SK-N-SH treated with all-trans-retinoic acid at 6 μM for 48 hours (cell line): ENCODE measurements around the gene CNPPD1.

Source experiments
- ATAC-seq: fragments of 200-7000 bp; cut with Tn5 transposase; 3 replicates; pipeline ENCODE4 v1.9.1; 2020; ENCODE audit warnings: mild to moderate bottlenecking, moderate library complexity
- ARNTL ChIP-seq: fragments of 450-650 bp; formaldehyde crosslinking; IDR thresholded peaks from 2 replicates; pipeline ENCODE4 v1.5.0; 2020; ENCODE audit warnings: low read depth, mild to moderate bottlenecking, moderate library complexity, borderline replicate concordance
- BACH2 ChIP-seq: fragments of 250-450 bp; sonication (Bioruptor Pico); IDR thresholded peaks from 2 replicates; pipeline ENCODE4 v1.9.0; 2021; ENCODE audit warnings: mild to moderate bottlenecking, borderline replicate concordance
- CSDC2 ChIP-seq: fragments of 250-450 bp; sonication (Bioruptor Pico); IDR thresholded peaks from 2 replicates; pipeline ENCODE4 v1.5.0; 2020; ENCODE audit warnings: mild to moderate bottlenecking, moderate library complexity
- ESRRG ChIP-seq: fragments of 250-450 bp; sonication (Bioruptor Pico); IDR thresholded peaks from 2 replicates; pipeline ENCODE4 v1.6.1; 2021; ENCODE audit warnings: mild to moderate bottlenecking
- GLIS3 ChIP-seq: fragments of 250-450 bp; sonication (Bioruptor Pico); IDR thresholded peaks from 2 replicates; pipeline ENCODE4 v1.5.0; 2020; ENCODE audit warnings: mild to moderate bottlenecking, moderate library complexity
- ISL1 ChIP-seq: fragments of 250-450 bp; sonication (Bioruptor Pico); IDR thresholded peaks from 2 replicates; pipeline ENCODE4 v2.1.2; 2022; ENCODE audit warnings: mild to moderate bottlenecking, moderate library complexity
- OSR1 ChIP-seq: fragments of 250-450 bp; sonication (Bioruptor Pico); IDR thresholded peaks from 2 replicates; pipeline ENCODE4 v1.8.0; 2022; ENCODE audit warnings: moderate library complexity, mild to moderate bottlenecking, inconsistent platforms
- PPARA ChIP-seq: fragments of 250-450 bp; sonication (Bioruptor Pico); IDR thresholded peaks from 2 replicates; pipeline ENCODE4 v1.5.0; 2020; ENCODE audit warnings: mild to moderate bottlenecking, borderline replicate concordance
- RARB ChIP-seq: fragments of 250-450 bp; sonication (Bioruptor Pico); IDR thresholded peaks from 2 replicates; pipeline ENCODE4 v1.8.0; 2021; ENCODE audit warnings: mild to moderate bottlenecking, moderate library complexity
- SNAI2 ChIP-seq: fragments of 250-450 bp; sonication (Bioruptor Pico); IDR thresholded peaks from 2 replicates; pipeline ENCODE4 v1.5.0; 2020; ENCODE audit warnings: mild to moderate bottlenecking, moderate library complexity
- TCF4 ChIP-seq: fragments of 250-450 bp; sonication (Bioruptor Pico); IDR thresholded peaks from 2 replicates; pipeline ENCODE4 v1.8.0; 2021; ENCODE audit warnings: mild to moderate bottlenecking, moderate library complexity, borderline replicate concordance
- ZC3H10 ChIP-seq: fragments of 250-450 bp; sonication (Bioruptor Pico); IDR thresholded peaks from 2 replicates; pipeline ENCODE4 v1.5.1; 2021; ENCODE audit warnings: mild to moderate bottlenecking, moderate library complexity
- ZFP3 ChIP-seq: fragments of 250-450 bp; sonication (Bioruptor Pico); IDR thresholded peaks from 2 replicates; pipeline ENCODE4 v1.5.0; 2020; ENCODE audit warnings: mild to moderate bottlenecking, moderate library complexity
- ZFP30 ChIP-seq: fragments of 450-650 bp; formaldehyde crosslinking; IDR thresholded peaks from 2 replicates; pipeline ENCODE4 v1.5.0; 2022; ENCODE audit warnings: mild to moderate bottlenecking, moderate library complexity
- ZNF565 ChIP-seq: fragments of 450-650 bp; formaldehyde crosslinking; conservative IDR thresholded peaks from 2 replicates; pipeline ENCODE4 v1.5.0; 2020; ENCODE audit warnings: low read depth, mild to moderate bottlenecking, moderate library complexity
- ZNF70 ChIP-seq: fragments of 450-650 bp; formaldehyde crosslinking; IDR thresholded peaks from 2 replicates; pipeline ENCODE4 v1.5.0; 2020; ENCODE audit warnings: mild to moderate bottlenecking, moderate library complexity
- ZNF8 ChIP-seq: fragments of 450-650 bp; formaldehyde crosslinking; IDR thresholded peaks from 2 replicates; pipeline ENCODE4 v1.5.0; 2020; ENCODE audit warnings: mild to moderate bottlenecking, moderate library complexity
- TF ChIP-seq, protein P1 (sequence below): fragments of 250-450 bp; sonication (Bioruptor Pico); IDR thresholded peaks from 2 replicates; pipeline ENCODE4 v1.8.0; 2020; ENCODE audit warnings: mild to moderate bottlenecking, moderate library complexity, borderline replicate concordance
- TF ChIP-seq, protein P2 (sequence below): fragments of 250-450 bp; sonication (Bioruptor Pico); IDR thresholded peaks from 2 replicates; pipeline ENCODE4 v1.5.1; 2021; ENCODE audit warnings: mild to moderate bottlenecking, moderate library complexity
- TF ChIP-seq, protein P3 (sequence below): fragments of 250-450 bp; sonication (Bioruptor Pico); IDR thresholded peaks from 2 replicates; pipeline ENCODE4 v1.5.1; 2020; ENCODE audit warnings: low read depth, mild to moderate bottlenecking, moderate library complexity
- TF ChIP-seq, protein P4 (sequence below): fragments of 250-450 bp; sonication (Bioruptor Pico); IDR thresholded peaks from 2 replicates; pipeline ENCODE4 v1.5.0; 2020; ENCODE audit warnings: mild to moderate bottlenecking, moderate library complexity
- TF ChIP-seq, protein P5 (sequence below): fragments of 250-450 bp; sonication (Bioruptor Pico); IDR thresholded peaks from 2 replicates; pipeline ENCODE4 v1.8.0; 2021; ENCODE audit warnings: low read depth, mild to moderate bottlenecking, moderate library complexity, borderline replicate concordance

CNPPD1 gene

DNA sequence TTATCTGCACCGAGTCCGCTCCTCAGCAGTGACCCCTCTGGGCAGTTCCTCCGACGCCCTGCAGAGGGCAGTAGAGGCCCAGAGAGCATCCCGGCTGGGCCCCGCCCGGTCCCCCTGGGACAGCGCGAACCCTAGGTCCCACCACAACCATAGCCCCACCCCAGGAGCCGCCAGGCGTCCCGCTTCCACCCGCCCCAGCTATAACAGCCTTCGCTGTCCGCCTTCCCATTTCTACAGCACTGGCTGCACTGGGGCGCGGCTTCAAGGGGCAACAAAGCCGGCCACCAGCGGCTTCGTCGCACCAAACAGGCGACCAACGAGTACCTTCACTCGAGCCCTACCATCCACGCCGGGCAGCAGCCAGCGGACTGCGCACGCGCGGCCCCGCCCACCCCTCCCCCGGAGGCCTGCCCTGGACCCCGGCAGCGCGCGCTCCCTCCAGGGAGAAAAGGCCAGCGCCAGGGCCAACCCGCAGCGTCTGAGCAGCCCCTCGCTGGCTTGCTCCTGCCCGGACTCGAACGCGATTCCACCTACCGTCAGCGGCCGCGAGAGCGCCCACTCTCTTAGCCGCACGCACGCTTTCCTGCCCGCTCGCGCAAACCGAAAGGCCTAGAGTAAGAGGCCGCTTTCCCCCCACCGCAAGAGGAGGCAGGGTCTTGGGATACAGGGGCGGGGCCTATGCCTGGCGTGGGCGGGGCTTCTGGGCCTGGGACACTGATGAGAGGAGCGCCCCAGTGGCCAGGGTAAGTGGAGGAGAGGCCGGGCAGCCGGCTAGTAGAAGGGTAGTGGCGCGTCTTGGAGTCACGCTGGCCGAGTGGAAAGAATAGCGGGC lies 16.3 kb downstream of the CNPPD1 start, which contains the start of gene NHEJ1:
Gene NHEJ1 (minus strand): TSS at position 630 of the 832 bp plus-strand sequence. CDS start 2,453 bp downstream, outside the sequence.
- peak; percentile 97 for ATAC-seq
- no peak for TF ChIP-seq TCF4
- TF ChIP-seq, protein P1, sequence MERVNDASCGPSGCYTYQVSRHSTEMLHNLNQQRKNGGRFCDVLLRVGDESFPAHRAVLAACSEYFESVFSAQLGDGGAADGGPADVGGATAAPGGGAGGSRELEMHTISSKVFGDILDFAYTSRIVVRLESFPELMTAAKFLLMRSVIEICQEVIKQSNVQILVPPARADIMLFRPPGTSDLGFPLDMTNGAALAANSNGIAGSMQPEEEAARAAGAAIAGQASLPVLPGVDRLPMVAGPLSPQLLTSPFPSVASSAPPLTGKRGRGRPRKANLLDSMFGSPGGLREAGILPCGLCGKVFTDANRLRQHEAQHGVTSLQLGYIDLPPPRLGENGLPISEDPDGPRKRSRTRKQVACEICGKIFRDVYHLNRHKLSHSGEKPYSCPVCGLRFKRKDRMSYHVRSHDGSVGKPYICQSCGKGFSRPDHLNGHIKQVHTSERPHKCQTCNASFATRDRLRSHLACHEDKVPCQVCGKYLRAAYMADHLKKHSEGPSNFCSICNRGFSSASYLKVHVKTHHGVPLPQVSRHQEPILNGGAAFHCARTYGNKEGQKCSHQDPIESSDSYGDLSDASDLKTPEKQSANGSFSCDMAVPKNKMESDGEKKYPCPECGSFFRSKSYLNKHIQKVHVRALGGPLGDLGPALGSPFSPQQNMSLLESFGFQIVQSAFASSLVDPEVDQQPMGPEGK = peak; percentile 17; the same call in 1 of the 2 replicates
- no peak for TF ChIP-seq ZNF8
- TF ChIP-seq ISL1 = no peak
- TF ChIP-seq OSR1 (CRISPR knock-in tag) = no peak

DNA sequence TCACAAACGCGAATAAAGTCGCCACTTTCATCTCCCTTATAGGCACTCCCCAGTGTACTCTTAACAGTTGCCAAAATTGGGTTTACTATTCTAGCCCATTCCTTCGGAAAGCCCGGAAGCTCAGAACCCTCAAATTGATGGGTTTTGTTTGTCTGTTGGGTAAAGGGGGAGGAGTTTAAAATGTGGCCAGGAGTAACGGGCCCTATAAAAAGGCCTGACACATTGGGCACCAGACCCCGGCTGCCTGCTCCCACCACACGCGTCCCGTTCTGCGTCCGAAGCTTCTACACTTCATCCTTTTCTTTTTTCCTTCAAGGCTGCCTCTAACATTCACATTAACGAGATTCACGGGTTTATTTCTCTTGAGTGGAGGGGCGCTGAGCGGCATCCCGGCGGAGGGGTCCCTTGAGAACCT lies 16.9 kb downstream of the CNPPD1 start:
- ATAC-seq = peak; percentile 1; the same call in 1 of the 3 replicates
- TF ChIP-seq GLIS3 (CRISPR knock-in tag) (no peak; the same call in 1 of the 2 replicates), ISL1 (no peak), ESRRG (CRISPR knock-in tag) (no peak), ZNF70 (CRISPR knock-in tag) (no peak)
- TF ChIP-seq, protein P2, sequence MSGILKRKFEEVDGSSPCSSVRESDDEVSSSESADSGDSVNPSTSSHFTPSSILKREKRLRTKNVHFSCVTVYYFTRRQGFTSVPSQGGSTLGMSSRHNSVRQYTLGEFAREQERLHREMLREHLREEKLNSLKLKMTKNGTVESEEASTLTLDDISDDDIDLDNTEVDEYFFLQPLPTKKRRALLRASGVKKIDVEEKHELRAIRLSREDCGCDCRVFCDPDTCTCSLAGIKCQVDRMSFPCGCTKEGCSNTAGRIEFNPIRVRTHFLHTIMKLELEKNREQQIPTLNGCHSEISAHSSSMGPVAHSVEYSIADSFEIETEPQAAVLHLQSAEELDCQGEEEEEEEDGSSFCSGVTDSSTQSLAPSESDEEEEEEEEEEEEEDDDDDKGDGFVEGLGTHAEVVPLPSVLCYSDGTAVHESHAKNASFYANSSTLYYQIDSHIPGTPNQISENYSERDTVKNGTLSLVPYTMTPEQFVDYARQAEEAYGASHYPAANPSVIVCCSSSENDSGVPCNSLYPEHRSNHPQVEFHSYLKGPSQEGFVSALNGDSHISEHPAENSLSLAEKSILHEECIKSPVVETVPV (CRISPR knock-in tag) = no peak
- TF ChIP-seq, protein P3, sequence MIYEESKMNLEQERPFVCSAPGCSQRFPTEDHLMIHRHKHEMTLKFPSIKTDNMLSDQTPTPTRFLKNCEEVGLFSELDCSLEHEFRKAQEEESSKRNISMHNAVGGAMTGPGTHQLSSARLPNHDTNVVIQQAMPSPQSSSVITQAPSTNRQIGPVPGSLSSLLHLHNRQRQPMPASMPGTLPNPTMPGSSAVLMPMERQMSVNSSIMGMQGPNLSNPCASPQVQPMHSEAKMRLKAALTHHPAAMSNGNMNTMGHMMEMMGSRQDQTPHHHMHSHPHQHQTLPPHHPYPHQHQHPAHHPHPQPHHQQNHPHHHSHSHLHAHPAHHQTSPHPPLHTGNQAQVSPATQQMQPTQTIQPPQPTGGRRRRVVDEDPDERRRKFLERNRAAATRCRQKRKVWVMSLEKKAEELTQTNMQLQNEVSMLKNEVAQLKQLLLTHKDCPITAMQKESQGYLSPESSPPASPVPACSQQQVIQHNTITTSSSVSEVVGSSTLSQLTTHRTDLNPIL (CRISPR knock-in tag) = no peak
- TF ChIP-seq, protein P4, sequence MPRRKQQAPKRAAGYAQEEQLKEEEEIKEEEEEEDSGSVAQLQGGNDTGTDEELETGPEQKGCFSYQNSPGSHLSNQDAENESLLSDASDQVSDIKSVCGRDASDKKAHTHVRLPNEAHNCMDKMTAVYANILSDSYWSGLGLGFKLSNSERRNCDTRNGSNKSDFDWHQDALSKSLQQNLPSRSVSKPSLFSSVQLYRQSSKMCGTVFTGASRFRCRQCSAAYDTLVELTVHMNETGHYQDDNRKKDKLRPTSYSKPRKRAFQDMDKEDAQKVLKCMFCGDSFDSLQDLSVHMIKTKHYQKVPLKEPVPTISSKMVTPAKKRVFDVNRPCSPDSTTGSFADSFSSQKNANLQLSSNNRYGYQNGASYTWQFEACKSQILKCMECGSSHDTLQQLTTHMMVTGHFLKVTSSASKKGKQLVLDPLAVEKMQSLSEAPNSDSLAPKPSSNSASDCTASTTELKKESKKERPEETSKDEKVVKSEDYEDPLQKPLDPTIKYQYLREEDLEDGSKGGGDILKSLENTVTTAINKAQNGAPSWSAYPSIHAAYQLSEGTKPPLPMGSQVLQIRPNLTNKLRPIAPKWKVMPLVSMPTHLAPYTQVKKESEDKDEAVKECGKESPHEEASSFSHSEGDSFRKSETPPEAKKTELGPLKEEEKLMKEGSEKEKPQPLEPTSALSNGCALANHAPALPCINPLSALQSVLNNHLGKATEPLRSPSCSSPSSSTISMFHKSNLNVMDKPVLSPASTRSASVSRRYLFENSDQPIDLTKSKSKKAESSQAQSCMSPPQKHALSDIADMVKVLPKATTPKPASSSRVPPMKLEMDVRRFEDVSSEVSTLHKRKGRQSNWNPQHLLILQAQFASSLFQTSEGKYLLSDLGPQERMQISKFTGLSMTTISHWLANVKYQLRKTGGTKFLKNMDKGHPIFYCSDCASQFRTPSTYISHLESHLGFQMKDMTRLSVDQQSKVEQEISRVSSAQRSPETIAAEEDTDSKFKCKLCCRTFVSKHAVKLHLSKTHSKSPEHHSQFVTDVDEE (CRISPR knock-in tag) = no peak

DNA sequence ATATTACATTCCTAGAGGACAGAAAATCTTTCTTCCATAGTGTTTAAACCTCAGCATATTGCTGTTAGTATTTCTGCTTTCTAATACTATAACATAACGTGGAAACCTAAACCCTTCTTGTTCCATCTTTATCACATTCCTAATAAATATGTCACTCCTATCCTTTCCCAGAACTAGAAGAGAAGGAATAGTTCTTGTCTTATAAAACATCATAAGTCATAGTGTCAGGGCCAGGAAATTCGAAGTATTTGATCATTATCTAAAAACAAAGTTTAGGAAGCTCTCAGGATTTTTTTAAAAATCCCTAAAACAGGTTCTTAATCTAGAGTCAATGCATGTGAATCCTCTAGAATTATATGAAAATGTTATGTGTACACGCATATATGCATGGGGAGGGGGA lies 18.1 kb downstream of the CNPPD1 start:
- ATAC-seq = no peak
- TF ChIP-seq ARNTL (CRISPR knock-in tag) (no peak), ISL1 (0 out of 2 replicates have a peak, but pooled peaks have one; percentile 16)

DNA sequence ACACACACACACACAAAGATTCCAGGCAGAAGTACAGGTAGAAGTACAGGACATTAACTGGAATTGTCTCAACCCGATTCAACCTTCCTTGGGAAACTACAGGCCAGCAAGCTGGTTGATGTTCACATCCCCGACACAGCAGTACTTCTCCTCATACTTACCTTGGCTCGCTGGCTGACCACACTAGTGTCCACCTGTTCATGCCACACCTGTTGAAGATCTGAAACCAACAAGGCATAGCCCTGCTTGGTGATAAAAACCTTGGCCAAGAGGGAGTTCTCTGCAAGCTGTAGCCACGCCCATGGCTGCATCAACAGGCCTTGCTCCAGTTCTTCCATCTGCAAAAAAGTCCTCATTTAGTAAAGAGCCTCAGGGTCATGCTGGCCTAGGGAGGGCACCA lies 18.7 kb downstream of the CNPPD1 start:
- ATAC-seq = no peak
- TF ChIP-seq ZNF70 (CRISPR knock-in tag) (no peak), ISL1 (no peak), ZFP30 (no peak), RARB (CRISPR knock-in tag) (no peak), TCF4 (no peak), ZNF565 (CRISPR knock-in tag) (no peak), ZC3H10 (no peak), SNAI2 (no peak), BACH2 (CRISPR knock-in tag) (no peak), GLIS3 (CRISPR knock-in tag) (no peak), ZNF8 (no peak), ZFP3 (CRISPR knock-in tag) (no peak), ARNTL (CRISPR knock-in tag) (no peak), CSDC2 (no peak), OSR1 (CRISPR knock-in tag) (no peak), ESRRG (CRISPR knock-in tag) (no peak), PPARA (CRISPR knock-in tag) (no peak)
- TF ChIP-seq, protein P5, sequence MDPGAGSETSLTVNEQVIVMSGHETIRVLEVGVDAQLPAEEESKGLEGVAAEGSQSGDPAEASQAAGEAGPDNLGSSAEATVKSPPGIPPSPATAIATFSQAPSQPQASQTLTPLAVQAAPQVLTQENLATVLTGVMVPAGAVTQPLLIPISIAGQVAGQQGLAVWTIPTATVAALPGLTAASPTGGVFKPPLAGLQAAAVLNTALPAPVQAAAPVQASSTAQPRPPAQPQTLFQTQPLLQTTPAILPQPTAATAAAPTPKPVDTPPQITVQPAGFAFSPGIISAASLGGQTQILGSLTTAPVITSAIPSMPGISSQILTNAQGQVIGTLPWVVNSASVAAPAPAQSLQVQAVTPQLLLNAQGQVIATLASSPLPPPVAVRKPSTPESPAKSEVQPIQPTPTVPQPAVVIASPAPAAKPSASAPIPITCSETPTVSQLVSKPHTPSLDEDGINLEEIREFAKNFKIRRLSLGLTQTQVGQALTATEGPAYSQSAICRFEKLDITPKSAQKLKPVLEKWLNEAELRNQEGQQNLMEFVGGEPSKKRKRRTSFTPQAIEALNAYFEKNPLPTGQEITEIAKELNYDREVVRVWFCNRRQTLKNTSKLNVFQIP (CRISPR knock-in tag) = no peak
- TF ChIP-seq, protein P2 (CRISPR knock-in tag) = no peak
- TF ChIP-seq, protein P3 (CRISPR knock-in tag) = no peak
